SH-SY5Y (cell line): ENCODE results near the gene ADAMTS14.

Source experiments
- GATA2 ChIP-seq: IDR thresholded peaks from 2 replicates; pipeline ENCODE4 v1.6.1; 2011; ENCODE audit warnings: mild to moderate bottlenecking, low read depth, low read length
- GATA3 ChIP-seq: IDR thresholded peaks from 2 replicates; pipeline ENCODE4 v1.6.1; 2011; ENCODE audit warnings: low read depth, mild to moderate bottlenecking, low read length, moderate library complexity

GRCh38 chr10:70753026-70753663 lies 80.8 kb downstream of the ADAMTS14 start:
- no peak for TF ChIP-seq GATA3
- no peak for TF ChIP-seq GATA2
